H1 (cell line): ENCODE data around the gene YBX3. TPM values are rescaled to one million over a fixed set of nuclear protein-coding genes. Genes with fewer than 3 reads are reported as not detected.

Experiments
- CTCF ChIA-PET: fragments of 300-600 bp; sonication (Branson Sonifier 250); formaldehyde crosslinking; loops from one replicate; lab custom pipeline; 2021; ENCODE audit not compliant: partially characterized antibody; lab: Charles Lee
- POLR2A ChIA-PET: fragments of 300-600 bp; sonication (Branson Sonifier 250); formaldehyde crosslinking; loops from one replicate; lab custom pipeline; 2021; ENCODE audit warnings: inconsistent platforms; ENCODE audit not compliant: partially characterized antibody; lab: Charles Lee
- DNase-seq, 2 experiments: peaks; one replicate each; pipeline versions ENCODE4 v3.0.0 to v3.0.0-alpha.2; 2010 to 2022; ENCODE audit warnings: low spot score in 2 of 2, low read depth in 1 of 2, mixed read lengths in 1 of 2
- FAIRE-seq: peaks from 2 replicates; lab custom pipeline; 2011; peaks lifted over from hg19 to GRCh38; lab: Jason Lieb, UNC
- H2AFZ ChIP-seq: 2 replicates; pipeline ENCODE4 v1.8.1; 2012; ENCODE audit warnings: low read length, inconsistent platforms
- H2AK5ac ChIP-seq: 2 replicates; pipeline ENCODE4 v1.6.1; 2013; ENCODE audit warnings: low read depth, low read length
- H2BK120ac ChIP-seq: replicated peaks from 2 replicates; pipeline ENCODE3; 2013; ENCODE audit warnings: low read depth, low read length, inconsistent platforms
- H2BK12ac ChIP-seq: 2 replicates; pipeline ENCODE4 v1.6.1; 2013; ENCODE audit warnings: low read depth, low read length
- H2BK15ac ChIP-seq: 2 replicates; pipeline ENCODE4 v1.6.1; 2013; ENCODE audit warnings: low read length
- H2BK20ac ChIP-seq: 2 replicates; pipeline ENCODE4 v1.6.1; 2013; ENCODE audit warnings: low read length
- H2BK5ac ChIP-seq: 2 replicates; pipeline ENCODE4 v1.6.1; 2013; ENCODE audit warnings: low read depth, low read length
- H3K14ac ChIP-seq: 2 replicates; pipeline ENCODE4 v1.6.1; 2013; ENCODE audit warnings: inconsistent platforms; ENCODE audit not compliant: insufficient read length
- H3K18ac ChIP-seq: 2 replicates; pipeline ENCODE4 v1.6.1; 2013; ENCODE audit warnings: low read length; ENCODE audit errors: extremely low read depth
- H3K23ac ChIP-seq: 2 replicates; pipeline ENCODE4 v1.6.1; 2013; ENCODE audit warnings: inconsistent platforms; ENCODE audit not compliant: insufficient read length
- H3K23me2 ChIP-seq: 2 replicates; pipeline ENCODE4 v1.6.1; 2013; ENCODE audit warnings: low read depth, low read length
- H3K27ac ChIP-seq: 2 replicates; pipeline ENCODE4 v1.6.1; 2011; ENCODE audit warnings: low read depth, low read length, inconsistent platforms
- H3K27me3 ChIP-seq, 4 experiments: replicated peaks in 1 of 4; 1 replicate in 1 of 4; 2 replicates in 3 of 4; pipeline versions ENCODE4 v1.6.1 to v1.8.1; 2011 to 2013; ENCODE audit warnings: low read length in 3 of 4, mild to moderate bottlenecking in 3 of 4, inconsistent platforms in 2 of 4, mixed read lengths in 2 of 4, moderate library complexity in 1 of 4; ENCODE audit not compliant: control insufficient read depth in 3 of 4, insufficient read depth in 3 of 4; ENCODE audit errors: extremely low read depth in 1 of 4
- H3K36me3 ChIP-seq, 4 experiments: 2 replicates each; pipeline versions ENCODE4 v1.6.1 to v1.8.1; 2011 to 2013; ENCODE audit warnings: mild to moderate bottlenecking in 4 of 4, low read length in 3 of 4, moderate library complexity in 2 of 4, control low read depth in 1 of 4, inconsistent platforms in 1 of 4; ENCODE audit not compliant: insufficient read depth in 4 of 4, control insufficient read depth in 2 of 4
- H3K4ac ChIP-seq: replicated peaks from 2 replicates; pipeline ENCODE3; 2013; ENCODE audit warnings: low read length, low read depth, mixed read lengths, inconsistent platforms; ENCODE audit not compliant: insufficient read length
- H3K4me1 ChIP-seq, 4 experiments: replicated peaks in 1 of 4; 1 replicate in 1 of 4; 2 replicates in 3 of 4; pipeline versions ENCODE4 v1.6.1 to v1.8.1; 2011 to 2013; ENCODE audit warnings: low read length in 3 of 4, inconsistent platforms in 2 of 4, mixed read lengths in 1 of 4; ENCODE audit not compliant: insufficient read depth in 4 of 4, control insufficient read depth in 3 of 4
- H3K4me2 ChIP-seq, 2 experiments: 2 replicates each; pipeline versions ENCODE4 v1.6.1 to v1.8.1; 2011 to 2013; ENCODE audit warnings: low read depth in 2 of 2, low read length in 2 of 2, control low read depth in 1 of 2, inconsistent platforms in 1 of 2, mild to moderate bottlenecking in 1 of 2; ENCODE audit not compliant: insufficient read depth in 1 of 2
- H3K4me3 ChIP-seq, 4 experiments: fragments of 200-600, 300-600 bp in 1 of 4; sonication (generic), shearing (Covaris generic), sonication (Bioruptor Twin) in 1 of 4; 2 replicates each; pipeline versions ENCODE4 v1.5.1 to v1.8.1; 2011 to 2016; ENCODE audit warnings: low read length in 4 of 4, low read depth in 3 of 4, control low read depth in 2 of 4, inconsistent platforms in 2 of 4, mild to moderate bottlenecking in 2 of 4, mixed read lengths in 1 of 4, moderate library complexity in 1 of 4; ENCODE audit not compliant: insufficient read depth in 2 of 4; ENCODE audit errors: extremely low read depth in 1 of 4
- H3K56ac ChIP-seq: replicated peaks from 2 replicates; pipeline ENCODE3; 2013; ENCODE audit warnings: low read depth, mild to moderate bottlenecking, mixed read lengths, low read length, inconsistent platforms; ENCODE audit not compliant: insufficient read length
- H3K79me1 ChIP-seq: 2 replicates; pipeline ENCODE4 v1.6.1; 2013; ENCODE audit warnings: low read depth, low read length, control low read depth
- H3K79me2 ChIP-seq, 2 experiments: 2 replicates each; pipeline versions ENCODE4 v1.6.1 to v1.8.1; 2012 to 2013; ENCODE audit warnings: low read length in 2 of 2, mild to moderate bottlenecking in 2 of 2, inconsistent platforms in 1 of 2; ENCODE audit not compliant: insufficient read depth in 2 of 2, control insufficient read depth in 1 of 2
- H3K9ac ChIP-seq, 4 experiments: replicated peaks in 1 of 4; 1 replicate in 1 of 4; 2 replicates in 3 of 4; pipeline versions ENCODE4 v1.6.1 to v1.8.1; 2011 to 2013; ENCODE audit warnings: low read depth in 3 of 4, low read length in 3 of 4, control low read depth in 2 of 4, mild to moderate bottlenecking in 2 of 4, moderate library complexity in 2 of 4, inconsistent platforms in 1 of 4; ENCODE audit errors: extremely low read depth in 1 of 4
- H3K9me3 ChIP-seq, 2 experiments: 2 replicates each; pipeline versions ENCODE4 v1.6.1 to v1.8.1; 2012 to 2013; ENCODE audit warnings: mild to moderate bottlenecking in 2 of 2, moderate library complexity in 2 of 2, control low read depth in 1 of 2, inconsistent platforms in 1 of 2, low read depth in 1 of 2, low read length in 1 of 2, mixed read lengths in 1 of 2; ENCODE audit not compliant: insufficient read depth in 2 of 2
- H4K20me1 ChIP-seq, 2 experiments: replicated peaks in 1 of 2; 2 replicates each; pipeline versions ENCODE3 to v1.8.1; 2011 to 2013; ENCODE audit warnings: inconsistent platforms in 2 of 2, low read length in 2 of 2, mild to moderate bottlenecking in 1 of 2; ENCODE audit not compliant: insufficient read depth in 2 of 2, control insufficient read depth in 1 of 2
- H4K5ac ChIP-seq: 2 replicates; pipeline ENCODE4 v1.6.1; 2013; ENCODE audit warnings: low read length, low read depth, mixed read lengths, inconsistent platforms; ENCODE audit not compliant: insufficient read length
- H4K8ac ChIP-seq: 2 replicates; pipeline ENCODE4 v1.8.0; 2013; ENCODE audit warnings: mild to moderate bottlenecking, moderate library complexity, low read length, inconsistent platforms; ENCODE audit not compliant: insufficient read depth; ENCODE audit errors: extremely low read depth
- H4K91ac ChIP-seq: replicated peaks from 2 replicates; pipeline ENCODE3; 2013; ENCODE audit warnings: low read length, mixed read lengths, inconsistent platforms; ENCODE audit not compliant: insufficient read length
- ATF2 ChIP-seq: IDR thresholded peaks from 2 replicates; pipeline ENCODE4 v1.6.1; 2012; ENCODE audit warnings: low read length, inconsistent platforms
- CHD1 ChIP-seq: IDR thresholded peaks from 2 replicates; pipeline ENCODE4 v1.6.1; 2012; ENCODE audit warnings: low read depth, low read length, improper control_type of control experiment
- CREB1 ChIP-seq: IDR thresholded peaks from 2 replicates; pipeline ENCODE4 v1.6.1; 2012; ENCODE audit warnings: inconsistent platforms
- CTCF ChIP-seq, 3 experiments: IDR thresholded peaks; 1 replicate in 2 of 3; 2 replicates in 1 of 3; pipeline versions ENCODE4 v1.5.1 to v1.6.1; 2011; ENCODE audit warnings: low read length in 3 of 3, mild to moderate bottlenecking in 3 of 3, inconsistent platforms in 2 of 3, low read depth in 1 of 3, moderate library complexity in 1 of 3; ENCODE audit not compliant: insufficient read depth in 1 of 3; ENCODE audit errors: control extremely low read depth in 1 of 3
- EZH2 ChIP-seq: fragments of 200-600 bp; sonication (generic); IDR thresholded peaks from 2 replicates; pipeline ENCODE4 v1.7.1; 2012; ENCODE audit warnings: low read depth, mild to moderate bottlenecking, moderate library complexity, low read length, inconsistent platforms; ENCODE audit not compliant: severe bottlenecking
- NANOG ChIP-seq: IDR thresholded peaks from 2 replicates; pipeline ENCODE4 v1.6.1; 2011; ENCODE audit warnings: low read length, low read depth, mild to moderate bottlenecking, inconsistent platforms; ENCODE audit not compliant: insufficient read depth, poor library complexity, severe bottlenecking
- POLR2A ChIP-seq, 2 experiments: IDR thresholded peaks; 1 replicate in 1 of 2; 2 replicates in 1 of 2; pipeline ENCODE4 v1.6.1; 2011; ENCODE audit warnings: low read depth in 2 of 2, low read length in 2 of 2, mild to moderate bottlenecking in 2 of 2; ENCODE audit errors: control extremely low read depth in 1 of 2
- SRF ChIP-seq: IDR thresholded peaks from 2 replicates; pipeline ENCODE4 v1.6.1; 2011; ENCODE audit warnings: mild to moderate bottlenecking, low read depth, low read length, moderate library complexity
- TAF7 ChIP-seq: optimal IDR thresholded peaks from 2 replicates; pipeline ENCODE3; 2011; ENCODE audit warnings: low read depth, mild to moderate bottlenecking, inconsistent platforms, low read length, moderate library complexity, borderline replicate concordance
- TBP ChIP-seq: IDR thresholded peaks from 2 replicates; pipeline ENCODE4 v1.6.1; 2011; ENCODE audit warnings: low read depth, low read length, improper control_type of control experiment
- WGBS, 2 experiments: shearing (Covaris generic) in 1 of 2; methylation state at CpG; one replicate each; pipeline versions ENCODE4 v1.1.6 to v1.1.7; 2013 to 2015; ENCODE audit warnings: low lambda C conversion rate in 2 of 2, mixed read lengths in 2 of 2, inconsistent platforms in 1 of 2, low coverage in 1 of 2, missing lambda C conversion rate in 1 of 2; ENCODE audit not compliant: insufficient replicate concordance in 2 of 2, insufficient coverage in 1 of 2, insufficient read length in 1 of 2; ENCODE audit errors: extremely low coverage in 1 of 2, missing lambda C conversion rate in 1 of 2; 5-methylcytosine and 5-hydroxymethylcytosine counted together
- polyA plus RNA-seq, 7 experiments: library from polyadenylated mRNA; depleted of rRNA in 3 of 7; stranded (reverse) in 5 of 7; unstranded in 2 of 7; fragments of >200 nt in 5 of 7; fragments of 200-250 nt in 2 of 7; gene quantifications; 1 replicate in 5 of 7; 2 replicates in 1 of 7; 4 replicates in 1 of 7; pipeline versions ENCODE4 v1.2.1 to v1.2.3, GENCODE V29; 2011 to 2013; ENCODE audit warnings: missing spikeins in 2 of 7, mixed read lengths in 2 of 7
- total RNA-seq: library from RNA; stranded (reverse); fragmentation: NEBNext Ultra II Directional; extraction: Animal tissue kit (Norgen Biotek cat#: 25700); gene quantifications from 2 replicates; pipeline ENCODE4 v1.2.1, GENCODE V29; 2021

Gene YBX3
- total and polyA plus RNA-seq, 2 of the 8 experiments (the other 6 are each of a cell fraction or from before 2014, with no cell fraction given) = 83.1 to 480 TPM

GRCh38 chr12:10705655-10706054 is 17.5 kb downstream of the YBX3 start:
- Histone ChIP-seq H3K27me3 (no peaks in the 10 kb centered on the region), H3K36me3 (peaks cover 38 to 90% (median 65%) of the 10 kb centered on the region in 4 experiments), H3K79me2 (peaks cover 0 to 33% of the 10 kb centered on the region in 2 experiments; a peak in 2 of 4 replicates), H4K5ac (no peak overlapping the region), H4K91ac (no peak overlapping the region), H2AK5ac (no peak overlapping the region), H3K27ac (no peak overlapping the region), H2AFZ (no peak overlapping the region), H3K14ac (no peak overlapping the region), H3K4ac (no peak overlapping the region), H3K23ac (no peak overlapping the region), H3K9ac (no peak overlapping the region), H2BK120ac (no peak overlapping the region), H3K4me1 (no peaks in the 10 kb centered on the region), H3K18ac (no peak overlapping the region), H2BK5ac (no peak overlapping the region), H3K56ac (no peak overlapping the region), H3K4me2 (no peak overlapping the region), H3K23me2 (no peaks in the 10 kb centered on the region), H3K4me3 (no peak overlapping the region), H4K20me1 (peaks cover 7 to 8% of the 10 kb centered on the region in 2 experiments), H2BK20ac (no peak overlapping the region), H2BK15ac (no peak overlapping the region), H4K8ac (no peak overlapping the region), H3K9me3 (no peaks in the 10 kb centered on the region), H3K79me1 (no peaks in the 10 kb centered on the region), H2BK12ac (no peak overlapping the region)
- ChIA-PET POLR2A (interaction anchor here (0.8 to 1.3 kb wide), 3 partner anchors 9 to 14 kb away, joined by 3 read pairs; no protein-coding TSS in a partner anchor), CTCF (no interaction called here)
- 48% methylated on average over 2 of the region's 2 CpGs; no CpG with 5 or more reads in 1 of the 2 experiments for WGBS, 2 experiments
- FAIRE-seq (no peak), DNase-seq (no peak)
- TF ChIP-seq TBP = no peak
- no peak for TF ChIP-seq ATF2
- TF ChIP-seq CTCF (IDR thresholded peaks at IDR 0.05; ENCODE audit: control extremely low read depth in 1 of 3, insufficient read depth in 1 of 3, low read depth in 1 of 3, low read length in 3 of 3) = no peak
- no peak for TF ChIP-seq SRF
- no peak for TF ChIP-seq NANOG
- TF ChIP-seq CREB1 = no peak
- TF ChIP-seq TAF7 = no peak
- no peak for TF ChIP-seq CHD1
- no peak for TF ChIP-seq POLR2A (IDR thresholded peaks at IDR 0.05; ENCODE audit: control extremely low read depth in 1 of 2, low read depth in 2 of 2, low read length in 2 of 2)
- no peak for TF ChIP-seq EZH2
